Measurements from ENCODE around the gene RASGRF1.

DNA sequence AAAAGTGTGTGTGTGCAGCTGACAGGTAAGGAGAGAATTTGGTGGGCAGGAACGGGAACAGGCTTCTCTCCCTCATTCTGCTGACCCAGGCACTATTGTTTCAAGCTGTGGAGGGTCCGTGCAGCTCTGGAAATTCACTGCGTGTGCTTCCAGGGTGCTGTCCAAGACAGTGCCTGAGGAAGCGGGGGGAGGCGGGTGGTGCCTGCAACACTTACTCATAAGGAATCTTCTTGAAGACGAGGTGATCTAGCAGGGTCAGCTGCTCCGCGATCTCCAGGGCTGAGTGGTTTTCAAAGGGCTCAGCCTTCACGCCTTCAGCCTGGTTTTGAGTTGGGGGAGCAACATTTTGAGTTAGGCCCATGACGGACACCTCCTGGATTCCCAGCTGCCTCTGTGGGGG lies 99.1 kb downstream of the RASGRF1 start:
- TF ChIP-seq GABPA (IDR thresholded peaks at IDR 0.05; ENCODE audit: low read depth) (no peak), SPI1 (IDR thresholded peaks at IDR 0.05; ENCODE audit: borderline replicate concordance, low read depth) (no peak), POLR2AphosphoS5 (IDR thresholded peaks at IDR 0.05; ENCODE audit: low read depth) (no peak)
- TF ChIP-seq, protein P1, sequence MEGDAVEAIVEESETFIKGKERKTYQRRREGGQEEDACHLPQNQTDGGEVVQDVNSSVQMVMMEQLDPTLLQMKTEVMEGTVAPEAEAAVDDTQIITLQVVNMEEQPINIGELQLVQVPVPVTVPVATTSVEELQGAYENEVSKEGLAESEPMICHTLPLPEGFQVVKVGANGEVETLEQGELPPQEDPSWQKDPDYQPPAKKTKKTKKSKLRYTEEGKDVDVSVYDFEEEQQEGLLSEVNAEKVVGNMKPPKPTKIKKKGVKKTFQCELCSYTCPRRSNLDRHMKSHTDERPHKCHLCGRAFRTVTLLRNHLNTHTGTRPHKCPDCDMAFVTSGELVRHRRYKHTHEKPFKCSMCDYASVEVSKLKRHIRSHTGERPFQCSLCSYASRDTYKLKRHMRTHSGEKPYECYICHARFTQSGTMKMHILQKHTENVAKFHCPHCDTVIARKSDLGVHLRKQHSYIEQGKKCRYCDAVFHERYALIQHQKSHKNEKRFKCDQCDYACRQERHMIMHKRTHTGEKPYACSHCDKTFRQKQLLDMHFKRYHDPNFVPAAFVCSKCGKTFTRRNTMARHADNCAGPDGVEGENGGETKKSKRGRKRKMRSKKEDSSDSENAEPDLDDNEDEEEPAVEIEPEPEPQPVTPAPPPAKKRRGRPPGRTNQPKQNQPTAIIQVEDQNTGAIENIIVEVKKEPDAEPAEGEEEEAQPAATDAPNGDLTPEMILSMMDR (IDR thresholded peaks at IDR 0.05; ENCODE audit: insufficient read depth, low read length): no peak
- TF ChIP-seq, protein P2, sequence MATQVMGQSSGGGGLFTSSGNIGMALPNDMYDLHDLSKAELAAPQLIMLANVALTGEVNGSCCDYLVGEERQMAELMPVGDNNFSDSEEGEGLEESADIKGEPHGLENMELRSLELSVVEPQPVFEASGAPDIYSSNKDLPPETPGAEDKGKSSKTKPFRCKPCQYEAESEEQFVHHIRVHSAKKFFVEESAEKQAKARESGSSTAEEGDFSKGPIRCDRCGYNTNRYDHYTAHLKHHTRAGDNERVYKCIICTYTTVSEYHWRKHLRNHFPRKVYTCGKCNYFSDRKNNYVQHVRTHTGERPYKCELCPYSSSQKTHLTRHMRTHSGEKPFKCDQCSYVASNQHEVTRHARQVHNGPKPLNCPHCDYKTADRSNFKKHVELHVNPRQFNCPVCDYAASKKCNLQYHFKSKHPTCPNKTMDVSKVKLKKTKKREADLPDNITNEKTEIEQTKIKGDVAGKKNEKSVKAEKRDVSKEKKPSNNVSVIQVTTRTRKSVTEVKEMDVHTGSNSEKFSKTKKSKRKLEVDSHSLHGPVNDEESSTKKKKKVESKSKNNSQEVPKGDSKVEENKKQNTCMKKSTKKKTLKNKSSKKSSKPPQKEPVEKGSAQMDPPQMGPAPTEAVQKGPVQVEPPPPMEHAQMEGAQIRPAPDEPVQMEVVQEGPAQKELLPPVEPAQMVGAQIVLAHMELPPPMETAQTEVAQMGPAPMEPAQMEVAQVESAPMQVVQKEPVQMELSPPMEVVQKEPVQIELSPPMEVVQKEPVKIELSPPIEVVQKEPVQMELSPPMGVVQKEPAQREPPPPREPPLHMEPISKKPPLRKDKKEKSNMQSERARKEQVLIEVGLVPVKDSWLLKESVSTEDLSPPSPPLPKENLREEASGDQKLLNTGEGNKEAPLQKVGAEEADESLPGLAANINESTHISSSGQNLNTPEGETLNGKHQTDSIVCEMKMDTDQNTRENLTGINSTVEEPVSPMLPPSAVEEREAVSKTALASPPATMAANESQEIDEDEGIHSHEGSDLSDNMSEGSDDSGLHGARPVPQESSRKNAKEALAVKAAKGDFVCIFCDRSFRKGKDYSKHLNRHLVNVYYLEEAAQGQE (IDR thresholded peaks at IDR 0.05; ENCODE audit: insufficient replicate concordance, low read depth): no peak
